Fibroblast of skin of left biceps (primary cell): ENCODE measurements around the gene FCHO1.

Experiments
- DNase-seq, 2 experiments: peaks; one replicate each; pipeline ENCODE4 v3.0.0-alpha.2; 2013; ENCODE audit warnings: low read depth in 2 of 2

Gene FCHO1, protein sequence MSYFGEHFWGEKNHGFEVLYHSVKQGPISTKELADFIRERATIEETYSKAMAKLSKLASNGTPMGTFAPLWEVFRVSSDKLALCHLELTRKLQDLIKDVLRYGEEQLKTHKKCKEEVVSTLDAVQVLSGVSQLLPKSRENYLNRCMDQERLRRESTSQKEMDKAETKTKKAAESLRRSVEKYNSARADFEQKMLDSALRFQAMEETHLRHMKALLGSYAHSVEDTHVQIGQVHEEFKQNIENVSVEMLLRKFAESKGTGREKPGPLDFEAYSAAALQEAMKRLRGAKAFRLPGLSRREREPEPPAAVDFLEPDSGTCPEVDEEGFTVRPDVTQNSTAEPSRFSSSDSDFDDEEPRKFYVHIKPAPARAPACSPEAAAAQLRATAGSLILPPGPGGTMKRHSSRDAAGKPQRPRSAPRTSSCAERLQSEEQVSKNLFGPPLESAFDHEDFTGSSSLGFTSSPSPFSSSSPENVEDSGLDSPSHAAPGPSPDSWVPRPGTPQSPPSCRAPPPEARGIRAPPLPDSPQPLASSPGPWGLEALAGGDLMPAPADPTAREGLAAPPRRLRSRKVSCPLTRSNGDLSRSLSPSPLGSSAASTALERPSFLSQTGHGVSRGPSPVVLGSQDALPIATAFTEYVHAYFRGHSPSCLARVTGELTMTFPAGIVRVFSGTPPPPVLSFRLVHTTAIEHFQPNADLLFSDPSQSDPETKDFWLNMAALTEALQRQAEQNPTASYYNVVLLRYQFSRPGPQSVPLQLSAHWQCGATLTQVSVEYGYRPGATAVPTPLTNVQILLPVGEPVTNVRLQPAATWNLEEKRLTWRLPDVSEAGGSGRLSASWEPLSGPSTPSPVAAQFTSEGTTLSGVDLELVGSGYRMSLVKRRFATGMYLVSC

DNA sequence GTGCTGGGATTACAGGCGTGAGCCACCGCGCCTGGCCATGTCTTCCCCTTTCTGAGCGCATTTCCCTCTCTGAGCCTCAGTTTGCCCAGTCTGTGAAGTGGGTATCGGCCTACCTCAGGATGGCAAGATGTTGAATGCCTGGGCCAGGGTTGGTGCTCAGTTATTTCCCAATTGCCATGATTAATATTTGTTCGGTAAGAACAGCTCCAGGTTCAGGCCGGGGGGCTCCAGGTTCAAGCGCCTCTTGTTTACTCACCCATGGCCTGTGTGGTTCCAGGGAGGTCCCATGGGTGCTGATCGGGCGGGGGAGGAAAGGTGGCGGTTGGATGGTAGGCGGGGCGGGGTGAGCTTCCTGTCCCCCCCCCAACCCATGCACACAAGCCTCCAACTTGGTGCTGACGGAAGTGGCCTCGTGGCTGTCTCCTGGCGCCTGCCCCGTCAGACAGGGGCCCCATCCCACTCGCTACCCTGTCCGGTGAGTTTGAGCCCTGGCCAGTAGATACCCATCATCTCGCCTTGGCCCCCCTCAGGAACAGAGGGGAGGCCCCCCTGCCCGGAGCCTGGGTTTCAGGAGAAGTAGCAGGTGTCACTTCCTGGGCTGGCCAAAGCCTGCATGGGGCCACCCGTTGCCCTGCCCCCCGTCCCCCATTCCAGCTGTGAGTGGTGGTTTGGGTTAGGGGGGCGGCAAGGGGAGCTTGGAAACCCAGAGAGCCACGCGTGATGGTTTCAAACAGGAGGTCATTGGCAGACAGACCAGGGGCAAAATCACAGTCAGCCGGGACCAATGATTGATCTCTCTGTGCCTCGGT, at the start of gene FCHO1:
Gene FCHO1 (plus strand): TSS at position 375 of the 809 bp plus-strand sequence. CDS start 3,688 bp downstream, outside the sequence.
- no peak for DNase-seq

- no peak for DNase-seq
Measured at GRCh38 chr19:17703824-17704463, 47.3 kb upstream of the FCHO1 start.

DNA sequence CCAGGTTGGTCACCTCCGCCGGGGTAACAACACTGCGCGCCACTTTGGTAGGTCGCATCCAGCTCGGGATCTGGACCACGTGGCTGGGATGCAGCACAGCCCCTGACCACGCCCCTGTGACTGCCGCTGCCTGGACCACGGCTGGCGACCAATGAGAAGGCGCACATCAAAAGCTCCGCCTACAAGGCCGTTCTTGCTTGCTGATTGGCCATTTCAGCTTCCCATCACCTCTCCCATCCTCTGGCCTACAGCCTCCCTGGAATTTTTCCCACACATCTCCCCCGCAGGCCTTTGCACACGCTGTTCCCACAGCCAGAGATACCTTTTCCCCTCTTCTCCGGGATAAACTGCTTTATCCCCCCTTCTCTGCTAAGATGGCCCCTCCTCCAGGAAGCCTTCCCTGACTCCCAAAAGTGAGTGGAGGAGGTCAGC, 44.5 kb upstream of the FCHO1 start:
- no peak for DNase-seq

- no peak for DNase-seq
Measured at GRCh38 chr19:17711851-17712250, 39.4 kb upstream of the FCHO1 start.

- DNase-seq, result no peak
Measured at GRCh38 chr19:17716309-17716929, 34.9 kb upstream of the FCHO1 start.

GRCh38 chr19:17718550-17718946, 32.7 kb upstream of the FCHO1 start:
- DNase-seq, result no peak

DNA sequence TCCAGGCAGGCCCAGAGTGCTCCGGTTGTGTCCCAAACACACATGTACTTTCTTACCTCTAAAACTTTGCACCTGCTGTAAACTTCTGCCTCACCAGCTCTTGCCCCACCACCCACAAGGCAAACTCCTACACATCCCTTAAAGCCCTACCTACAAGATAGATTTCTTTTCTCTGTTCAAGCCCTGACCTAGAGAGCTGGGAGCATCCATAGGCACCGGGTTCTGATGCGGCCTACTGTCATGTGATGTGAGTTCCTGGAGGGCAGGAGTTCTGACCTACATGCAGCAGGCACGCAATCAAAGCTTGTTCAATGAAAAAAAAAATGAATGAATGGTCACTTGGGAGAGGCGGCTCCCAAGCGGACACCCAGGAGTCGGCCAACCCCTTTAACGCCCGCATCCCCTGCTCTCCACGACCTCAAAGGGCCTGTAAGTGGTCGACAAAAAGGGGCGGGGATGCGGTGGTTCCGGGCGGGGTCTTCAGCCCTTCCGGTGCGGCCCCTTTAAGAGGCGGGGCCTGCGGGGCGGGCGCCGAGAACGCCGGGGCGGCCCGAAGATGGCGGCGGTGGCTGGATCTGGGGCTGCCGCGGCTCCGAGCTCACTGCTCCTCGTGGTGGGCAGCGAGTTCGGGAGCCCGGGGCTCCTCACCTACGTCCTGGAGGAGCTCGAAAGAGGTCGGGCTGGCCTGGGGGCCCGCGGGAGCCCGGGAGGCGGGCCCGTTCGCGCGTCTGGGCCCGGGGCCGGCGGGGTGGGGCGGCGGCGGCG, 32.1 kb upstream of the FCHO1 start, which contains the start of gene MAP1S:
Gene MAP1S (plus strand): TSS at position 534 of the 765 bp plus-strand sequence. CDS start 23 bp downstream, at position 557.
- no peak for DNase-seq

DNA sequence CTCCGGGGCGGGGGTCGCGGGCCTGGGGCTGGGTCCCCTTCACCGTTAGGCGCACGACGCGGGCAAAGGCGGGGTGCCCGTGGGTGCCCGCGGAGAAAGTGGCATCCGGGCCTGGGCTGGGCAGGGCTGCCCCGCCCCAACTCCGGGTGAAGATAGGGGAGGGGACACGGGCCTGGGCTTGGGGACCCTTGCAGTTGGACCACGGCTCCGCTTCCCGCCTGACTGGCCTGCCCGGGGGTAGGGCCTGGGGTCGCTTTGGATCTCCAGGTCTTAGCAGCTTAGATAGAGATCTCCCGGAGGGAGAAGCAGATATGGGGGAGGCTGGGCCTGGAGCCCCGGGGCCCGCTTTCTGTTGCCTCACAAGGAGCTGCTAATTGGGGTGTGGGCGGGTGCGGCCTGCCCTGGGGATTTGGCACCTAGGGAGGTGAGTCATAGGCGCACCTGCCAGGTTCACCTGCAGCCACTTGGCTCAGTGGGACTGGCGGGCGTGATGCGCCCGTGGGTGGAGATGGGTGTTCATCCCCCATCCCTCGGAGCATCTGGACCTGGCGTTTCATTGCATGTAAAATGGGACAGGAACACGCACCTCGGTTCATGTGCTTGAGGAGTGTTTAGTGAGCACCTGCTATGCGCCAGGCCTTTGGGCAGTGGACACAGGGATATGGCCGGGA, 31.4 kb upstream of the FCHO1 start:
- no peak for DNase-seq

- DNase-seq, result no peak
Measured at GRCh38 chr19:17720440-17720839, 30.8 kb upstream of the FCHO1 start.

GRCh38 chr19:17721111-17721628, 30.1 kb upstream of the FCHO1 start:
- no peak for DNase-seq

DNA sequence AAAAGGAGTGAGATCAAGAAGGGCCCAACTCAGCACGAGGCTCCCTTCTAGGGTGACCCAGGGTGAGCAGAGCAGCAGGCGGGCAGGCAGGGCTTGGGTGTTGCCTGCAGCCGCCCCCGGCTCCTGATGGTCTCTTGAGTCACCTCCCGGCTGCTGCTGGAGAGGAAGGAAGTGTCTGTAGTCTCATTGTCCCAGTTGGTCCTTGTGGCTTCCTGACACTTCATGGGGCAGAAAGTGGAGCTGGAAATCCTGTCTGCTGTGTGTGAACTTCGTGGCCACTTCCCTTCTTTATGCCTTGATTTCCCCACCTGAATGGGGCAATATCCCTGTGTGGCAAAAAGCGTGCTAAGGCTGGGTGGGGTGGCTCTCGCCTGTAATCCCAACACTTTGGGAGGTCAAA, 29.5 kb upstream of the FCHO1 start:
- no peak for DNase-seq

DNA sequence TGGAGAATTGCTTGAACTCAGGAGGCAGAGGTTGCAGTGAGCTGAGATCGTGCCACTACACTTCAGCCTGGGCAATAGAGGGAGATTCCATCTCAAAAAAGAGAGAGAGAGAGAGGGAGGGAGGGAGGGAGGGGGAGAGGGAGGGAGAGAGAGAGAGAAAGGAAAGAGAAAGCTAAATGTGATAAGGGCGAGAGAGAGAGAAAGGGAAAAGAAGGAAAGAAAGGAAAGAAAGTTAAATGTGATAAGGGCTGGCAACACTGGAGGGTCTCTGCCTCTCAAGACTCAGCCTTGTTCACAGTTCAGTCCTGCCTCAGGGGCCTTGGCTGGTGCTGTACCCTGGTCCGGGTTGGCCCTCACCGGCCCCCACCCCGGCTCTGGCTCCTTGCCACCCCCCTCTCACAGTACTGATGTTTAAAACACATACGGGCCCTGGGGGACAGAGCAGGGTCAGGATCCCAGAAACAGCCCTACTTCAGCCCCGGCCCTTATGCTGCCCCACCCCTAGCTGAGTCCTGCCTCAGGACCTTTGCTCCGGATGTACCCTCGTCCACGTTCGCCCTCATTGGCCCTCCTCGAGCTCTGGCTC, 28.5 kb upstream of the FCHO1 start:
- no peak for DNase-seq

- DNase-seq, result no peak
Measured at GRCh38 chr19:17724655-17725054, 26.6 kb upstream of the FCHO1 start.

DNA sequence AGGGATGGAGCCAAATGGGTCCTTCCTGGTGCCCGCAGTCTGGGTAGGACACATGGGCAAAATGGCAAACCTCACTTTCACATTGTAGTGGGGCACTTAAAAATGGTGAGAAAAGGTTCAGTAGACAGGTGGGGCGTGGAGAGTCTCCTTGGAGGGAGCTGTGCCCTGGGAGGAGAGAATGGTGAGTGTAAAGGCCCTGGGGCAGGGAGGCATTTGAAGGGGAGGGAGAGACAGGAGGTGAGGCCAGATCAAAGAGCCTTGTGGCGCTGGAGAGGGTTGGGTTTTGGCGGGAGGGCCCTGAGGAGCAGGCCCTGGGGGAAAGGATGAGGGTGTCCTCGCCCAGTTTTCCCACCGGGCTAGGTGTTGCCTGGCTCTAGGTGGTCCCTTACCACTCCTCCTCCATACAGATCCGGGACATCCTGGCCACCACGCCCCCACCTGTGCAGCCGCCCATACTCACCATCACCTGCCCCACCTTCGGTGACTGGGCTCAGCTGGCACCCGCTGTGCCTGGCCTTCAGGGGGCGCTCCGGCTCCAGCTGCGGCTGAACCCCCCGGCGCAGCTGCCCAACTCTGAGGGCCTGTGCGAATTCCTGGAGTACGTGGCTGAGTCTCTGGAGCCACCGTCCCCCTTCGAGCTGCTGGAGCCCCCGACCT, 25.7 kb upstream of the FCHO1 start:
- no peak for DNase-seq

- no peak for DNase-seq
Measured at GRCh38 chr19:17726136-17726741, 25.0 kb upstream of the FCHO1 start.

GRCh38 chr19:17726964-17727773, 24.1 kb upstream of the FCHO1 start:
- no peak for DNase-seq

GRCh38 chr19:17727843-17728242, 23.4 kb upstream of the FCHO1 start:
- no peak for DNase-seq
